GM12878 (cell line): ENCODE data around the gene ADSS1. TPM values are rescaled to one million over a fixed set of nuclear protein-coding genes. Genes with fewer than 3 reads are reported as not detected.

Experiments used
- ATAC-seq: fragments of 200-7000 bp; cut with Tn5 transposase; 3 replicates; pipeline ENCODE4 v1.9.1; 2020; ENCODE audit warnings: mild to moderate bottlenecking, moderate library complexity
- BruUV-seq: library from RNA; stranded (reverse); fragments of 400-500 nt; replicated peaks from 2 replicates; lab custom pipeline; 2021; lab: Mats Ljungman, UMichigan
- CTCF ChIA-PET: fragments of 300-600 bp; sonication (Branson Sonifier 250); formaldehyde crosslinking; extraction: SDS; loops from one replicate; lab custom pipeline; 2021; ENCODE audit warnings: inconsistent platforms; lab: Yijun Ruan, JAX
- POLR2A ChIA-PET: fragments of 350-600 bp; formaldehyde crosslinking; extraction: SDS; loops from one replicate; lab custom pipeline; 2021; ENCODE audit warnings: inconsistent platforms; lab: Charles Lee
- RAD21 ChIA-PET: fragments of 300-600 bp; sonication (Branson Sonifier 250); formaldehyde crosslinking; loops from one replicate; lab custom pipeline; 2023; ENCODE audit warnings: antibody characterized with exemption; ENCODE audit not compliant: unreplicated experiment; lab: Charles Lee
- SMC1A ChIA-PET: fragments of 300-600 bp; sonication (Branson Sonifier 250); formaldehyde crosslinking; loops from one replicate; lab custom pipeline; 2023; ENCODE audit not compliant: unreplicated experiment, uncharacterized antibody; lab: Charles Lee
- DNase-seq: peaks from one replicate; pipeline ENCODE4 v3.0.0-alpha.2; 2011; ENCODE audit warnings: low read depth, low spot score
- FAIRE-seq: peaks from 3 replicates; lab custom pipeline; 2011; peaks lifted over from hg19 to GRCh38; lab: Jason Lieb, UNC
- H2AFZ ChIP-seq: 2 replicates; pipeline ENCODE4 v1.6.0; 2011; ENCODE audit warnings: low read depth, low read length, control low read depth; ENCODE audit not compliant: control insufficient read depth
- H3K27ac ChIP-seq: 2 replicates; pipeline ENCODE4 v1.5.1; 2011; ENCODE audit warnings: control low read depth; ENCODE audit not compliant: control insufficient read depth, insufficient read depth
- H3K27me3 ChIP-seq, 2 experiments: replicated peaks in 1 of 2; 2 replicates each; pipeline versions ENCODE4 v1.6.0 to v1.6.1; 2011; ENCODE audit warnings: low read length in 1 of 2; ENCODE audit not compliant: control insufficient read depth in 2 of 2, insufficient read depth in 2 of 2
- H3K36me3 ChIP-seq, 2 experiments: 2 replicates each; pipeline ENCODE4 v1.5.1; 2011; ENCODE audit warnings: low read length in 1 of 2; ENCODE audit not compliant: control insufficient read depth in 2 of 2, insufficient read depth in 2 of 2
- H3K4me1 ChIP-seq: 2 replicates; pipeline ENCODE4 v1.6.1; 2011; ENCODE audit warnings: mild to moderate bottlenecking, low read length, moderate library complexity, mixed read lengths; ENCODE audit not compliant: control insufficient read depth, insufficient read depth
- H3K4me2 ChIP-seq: 2 replicates; pipeline ENCODE4 v1.6.0; 2011; ENCODE audit warnings: control low read depth; ENCODE audit not compliant: control insufficient read depth, insufficient read depth
- H3K4me3 ChIP-seq: fragments of 200-600 bp; sonication (generic); 2 replicates; pipeline ENCODE4 v1.5.1; 2016
- H3K79me2 ChIP-seq: 2 replicates; pipeline ENCODE4 v1.6.0; 2011; ENCODE audit warnings: low read length; ENCODE audit not compliant: control insufficient read depth, insufficient read depth
- H3K9ac ChIP-seq: 2 replicates; pipeline ENCODE4 v1.8.0; 2011; ENCODE audit warnings: low read length, control low read depth, mixed read lengths; ENCODE audit not compliant: control insufficient read depth, insufficient read depth
- H3K9me3 ChIP-seq: replicated peaks from 3 replicates; pipeline ENCODE4 v1.5.1; 2011; ENCODE audit warnings: mild to moderate bottlenecking, low read length; ENCODE audit not compliant: control insufficient read depth, insufficient read depth
- H4K20me1 ChIP-seq: 2 replicates; pipeline ENCODE4 v1.6.0; 2011; ENCODE audit not compliant: control insufficient read depth, insufficient read depth
- EP300 ChIP-seq, 2 experiments: fragments of 150-350 bp in 1 of 2; IDR thresholded peaks; 2 replicates each; pipeline ENCODE4 v1.6.1; 2011 to 2012; ENCODE audit warnings: low read depth in 2 of 2, low read length in 2 of 2, borderline replicate concordance in 1 of 2, improper control_type of control experiment in 1 of 2, inconsistent platforms in 1 of 2; ENCODE audit not compliant: control insufficient read depth in 1 of 2
- HDAC2 ChIP-seq: fragments of 200-600 bp; sonication (generic); IDR thresholded peaks from 2 replicates; pipeline ENCODE4 v1.6.1; 2017
- JUND ChIP-seq: IDR thresholded peaks from 2 replicates; pipeline ENCODE4 v1.6.1; 2012; ENCODE audit warnings: low read depth, mild to moderate bottlenecking, low read length, improper control_type of control experiment, moderate library complexity
- MXI1 ChIP-seq: fragments of 150-350 bp; IDR thresholded peaks from 2 replicates; pipeline ENCODE4 v1.6.1; 2011; ENCODE audit warnings: low read depth, mild to moderate bottlenecking, inconsistent platforms, low read length, improper control_type of control experiment
- RCOR1 ChIP-seq: conservative IDR thresholded peaks from 2 replicates; pipeline ENCODE4 v1.6.1; 2012; ENCODE audit warnings: low read depth, low read length, improper control_type of control experiment
- RELA ChIP-seq: fragments of 450-650 bp; IDR thresholded peaks from 2 replicates; pipeline ENCODE4 v1.8.0; 2014; ENCODE audit warnings: borderline replicate concordance; ENCODE audit not compliant: partially characterized antibody
- YBX1 ChIP-seq: fragments of 450-650 bp; IDR thresholded peaks from 2 replicates; pipeline ENCODE4 v1.6.1; 2016; ENCODE audit warnings: antibody characterized with exemption
- ZBTB40 ChIP-seq: fragments of 450-650 bp; IDR thresholded peaks from 2 replicates; pipeline ENCODE4 v1.6.1; 2016; ENCODE audit warnings: mild to moderate bottlenecking, moderate library complexity, borderline replicate concordance
- WGBS: methylation state at CpG from one replicate; pipeline ENCODE4 v1.1.6; 2016; ENCODE audit warnings: low lambda C conversion rate; ENCODE audit not compliant: insufficient replicate concordance, insufficient coverage; ENCODE audit errors: missing lambda C conversion rate; 5-methylcytosine and 5-hydroxymethylcytosine counted together
- in situ Hi-C: fragments of 300-500 bp; cut with MboI; formaldehyde crosslinking; loops from 9 replicates; pipeline ENCODE4 v1.14.3; 2018; ENCODE audit warnings: mixed read lengths
- intact Hi-C: fragments of 100-400 bp; cut with micrococcal nuclease; formaldehyde crosslinking; loops from one replicate; pipeline ENCODE4 v1.14.2; 2022; ENCODE audit not compliant: unreplicated experiment
- polyA plus RNA-seq, 11 experiments: library from polyadenylated mRNA; depleted of rRNA in 4 of 11; unstranded in 6 of 11; stranded (reverse) in 5 of 11; fragments of >200 nt; fragmentation: Nextera tagmentation in 4 of 11; fragmentation: Illumina TruSeq in 1 of 11; extraction: Ambion mirVana in 4 of 11; extraction: Trizol in 1 of 11; gene quantifications; 1 replicate in 1 of 11; 2 replicates in 10 of 11; pipeline versions ENCODE4 v1.2.1 to v1.2.3, GENCODE V29; 2011 to 2016; ENCODE audit warnings: inconsistent platforms in 2 of 11, missing spikeins in 2 of 11, low read depth in 1 of 11
- total RNA-seq, 4 experiments: library from RNA; depleted of rRNA in 3 of 4; stranded (reverse); fragments of >200 nt in 3 of 4; fragmentation: Illumina TruSeq in 1 of 4; extraction: Trizol in 1 of 4; gene quantifications; 2 replicates each; pipeline versions ENCODE4 v1.2.1 to v1.2.3, GENCODE V29; 2013 to 2021

Gene ADSS1
- total and polyA plus RNA-seq, 10 of the 15 experiments (the other 5 are each of a cell fraction or from before 2014, with no cell fraction given), result 0.11 to 0.45 (median 0.28) TPM; not detected in 5

DNA sequence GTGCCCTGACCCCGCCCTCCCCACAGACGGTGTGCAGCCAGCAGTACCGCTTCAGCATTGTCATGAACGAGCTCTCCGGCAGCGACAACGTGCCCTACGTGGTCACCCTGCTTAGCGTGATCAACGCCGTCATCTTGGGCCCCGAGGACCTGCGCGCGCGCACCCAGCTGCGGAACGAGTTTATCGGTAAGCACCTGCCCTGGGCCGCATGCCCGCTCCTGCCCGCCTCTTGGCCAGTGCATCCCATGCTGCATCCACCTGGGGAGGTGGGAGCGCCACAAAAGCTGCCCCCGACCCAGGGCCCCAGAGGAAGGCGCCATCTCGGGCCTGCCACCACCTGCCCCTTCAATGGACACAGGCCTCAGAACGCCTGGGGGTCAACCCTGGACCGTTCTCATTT, 20.8 kb upstream of the ADSS1 start:
- no peak for DNase-seq
- Histone ChIP-seq H3K4me2 (no peak overlapping the region), H3K4me3 (no peak overlapping the region), H4K20me1 (no peaks in the 10 kb centered on the region), H3K36me3 (peaks cover 2 to 3% of the 10 kb centered on the region in 2 experiments; a peak in 3 of 4 replicates), H3K9me3 (no peaks in the 10 kb centered on the region), H3K79me2 (no peaks in the 10 kb centered on the region), H3K27ac (no peak overlapping the region), H3K27me3 (no peaks in the 10 kb centered on the region), H3K4me1 (no peaks in the 10 kb centered on the region), H3K9ac (no peak overlapping the region), H2AFZ (no peak overlapping the region)
- no peak for ATAC-seq
- in situ Hi-C loops (no loop called here), intact Hi-C loops (no loop called here)
- no peak for FAIRE-seq
- BruUV-seq, result no TSS peak
- no peak for TF ChIP-seq EP300 (IDR thresholded peaks at IDR 0.05; ENCODE audit: borderline replicate concordance in 1 of 2, control insufficient read depth in 1 of 2, low read depth in 2 of 2, low read length in 2 of 2)
- TF ChIP-seq MXI1, result no peak
- no peak for TF ChIP-seq RCOR1
- TF ChIP-seq JUND, result no peak
- TF ChIP-seq RELA, result no peak
- no peak for TF ChIP-seq YBX1
- no peak for TF ChIP-seq HDAC2
- TF ChIP-seq ZBTB40, result no peak
- WGBS, result over 99% methylated on average over 24 of the region's 28 CpGs
- SMC1A ChIA-PET, result no interaction called here
- RAD21 ChIA-PET, result no interaction called here
- POLR2A ChIA-PET, result no interaction called here
- CTCF ChIA-PET, result interaction anchor here (1.5 kb wide), 1 partner anchor 23 kb away, joined by 4 read pairs; no protein-coding TSS in a partner anchor
